COLO668 (cell line): Measurements from ENCODE around the gene ITPR3.

ENCODE experiments used
- DNase-seq: peaks from one replicate; lab custom pipeline; 2025; ENCODE audit not compliant: unreplicated experiment; lab: John Stamatoyannopoulos, UW

The ITPR3 gene

GRCh38 chr6:33620856-33621710 is at the start of gene ITPR3:
TSS of gene ITPR3 (plus strand) at chr6:33621322. CDS start at chr6:33621603, 281 bp downstream.
- peak; percentile 71 for DNase-seq

GRCh38 chr6:33571637-33572316 is 49.3 kb upstream of the ITPR3 start:
- no peak for DNase-seq

GRCh38 chr6:33575211-33575610 is 45.9 kb upstream of the ITPR3 start:
- no peak for DNase-seq

- no peak for DNase-seq
These were observed 44.5 kb upstream of the ITPR3 start for GRCh38 chr6:33576668-33577067.

GRCh38 chr6:33577106-33577535 is 44.0 kb upstream of the ITPR3 start:
- no peak for DNase-seq

- DNase-seq = no peak
These were observed 43.4 kb upstream of the ITPR3 start for GRCh38 chr6:33577718-33578117.

GRCh38 chr6:33578164-33578563 is 43.0 kb upstream of the ITPR3 start:
- DNase-seq = no peak

DNA sequence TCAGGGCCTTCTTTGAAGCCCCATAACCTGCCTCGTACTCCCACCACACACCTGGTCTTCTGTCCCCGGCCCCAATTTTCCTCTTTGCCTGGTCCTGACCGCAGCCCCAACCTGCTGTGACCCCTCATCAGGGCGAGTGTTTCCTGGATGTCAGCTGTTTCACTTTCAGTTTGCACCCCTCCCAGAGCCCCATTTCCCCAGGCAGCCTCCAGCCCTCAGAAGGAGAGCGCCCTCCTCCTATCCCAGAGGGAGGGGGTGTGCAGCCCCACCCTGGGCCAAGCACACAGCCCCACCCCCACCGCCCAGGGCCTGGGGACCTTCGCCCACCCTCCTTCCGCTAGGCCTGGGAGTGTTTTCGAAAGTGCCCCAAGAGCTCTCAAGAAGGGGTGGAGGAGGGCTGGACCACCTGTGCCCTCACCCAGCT is 42.5 kb upstream of the ITPR3 start:
- no peak for DNase-seq

- peak; percentile 80 for DNase-seq
These were observed 41.1 kb upstream of the ITPR3 start, which contains the start of gene BAK1 for GRCh38 chr6:33579828-33580714. TSS of gene BAK1 (minus strand) at chr6:33580276. CDS start at chr6:33577604, 2,672 bp downstream.

DNA sequence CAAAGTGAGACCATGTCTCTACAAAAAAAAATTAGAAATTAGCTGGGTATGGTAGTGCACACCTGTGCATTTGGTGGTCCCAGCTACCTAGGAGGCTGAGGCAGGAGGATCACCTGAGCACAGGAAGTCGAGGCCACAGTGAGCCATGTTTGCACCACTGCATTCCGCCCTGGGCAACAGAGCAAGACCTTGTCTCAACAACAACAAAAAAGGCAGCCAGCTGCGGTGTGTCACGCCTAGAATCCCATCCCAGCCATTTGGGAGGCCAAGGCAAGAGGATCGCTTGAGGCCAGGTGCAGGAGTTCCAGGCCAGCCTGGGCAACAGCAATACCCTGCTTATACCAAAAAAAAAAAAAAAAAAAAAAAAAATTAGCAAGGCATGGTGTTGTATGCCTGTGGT is 39.9 kb upstream of the ITPR3 start:
- no peak for DNase-seq

GRCh38 chr6:33583591-33584155 is 37.4 kb upstream of the ITPR3 start:
- no peak for DNase-seq

GRCh38 chr6:33584700-33585402 is 36.3 kb upstream of the ITPR3 start:
- DNase-seq = no peak

DNA sequence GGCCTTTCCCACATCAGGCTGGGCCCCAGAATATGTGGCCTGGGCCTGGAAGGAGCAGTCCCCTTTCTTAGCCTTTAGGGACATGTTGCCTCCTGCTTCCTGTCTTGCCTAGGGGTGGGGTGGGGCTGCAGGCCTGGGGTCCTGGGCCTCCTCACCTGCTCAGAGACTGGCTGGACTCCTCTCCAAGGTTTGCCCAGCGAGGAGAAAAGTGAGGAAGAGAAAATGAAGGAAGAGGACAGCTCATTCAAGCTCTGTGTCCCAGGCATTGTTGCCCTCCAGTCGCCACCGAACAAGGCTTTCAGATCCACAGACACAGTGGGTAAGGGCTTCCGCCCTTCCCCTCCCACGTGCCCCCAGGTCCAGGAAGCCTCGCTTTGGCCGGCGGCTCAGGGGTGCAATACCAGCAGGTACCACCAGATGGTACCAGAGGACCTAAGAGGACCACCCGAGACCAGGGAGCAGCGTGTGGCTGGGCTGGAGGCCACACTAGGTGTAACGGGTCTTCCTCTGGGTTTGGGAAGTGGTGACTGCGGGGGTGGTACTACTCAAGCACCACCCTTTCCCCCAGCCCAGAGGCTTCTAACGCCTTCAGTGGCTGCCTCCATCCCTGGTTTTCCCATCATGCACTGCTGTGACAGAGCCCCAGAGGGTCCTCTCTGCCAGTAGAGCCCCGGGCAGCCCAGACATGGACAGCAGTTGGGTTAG is 35.6 kb upstream of the ITPR3 start:
- DNase-seq = peak; percentile 71

DNA sequence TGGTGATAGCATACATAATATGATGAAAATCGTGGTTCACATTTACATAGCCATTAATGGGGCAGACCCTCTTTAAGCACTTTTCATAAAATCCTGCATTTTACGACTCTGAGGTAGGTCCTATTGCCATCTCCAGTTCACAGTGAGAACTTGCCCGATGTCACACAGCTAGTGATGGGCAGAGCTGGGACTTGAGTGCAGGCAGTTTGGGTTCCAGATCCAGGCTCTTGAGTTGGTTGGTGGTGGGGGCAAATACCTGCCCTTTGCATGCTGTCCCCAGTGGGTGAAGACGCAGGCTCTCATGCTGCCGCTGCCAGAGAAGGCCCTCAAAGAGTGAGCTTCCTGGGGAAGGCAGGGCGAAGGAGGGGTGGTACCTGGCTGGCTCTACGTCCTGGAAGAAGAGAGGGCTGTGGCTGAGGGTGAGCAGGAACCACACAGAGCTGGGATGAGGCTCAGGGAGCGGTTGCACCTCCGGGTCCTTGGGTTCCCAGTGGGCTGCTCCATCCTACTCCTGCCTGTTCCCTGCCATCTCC is 34.9 kb upstream of the ITPR3 start:
- DNase-seq = no peak

DNA sequence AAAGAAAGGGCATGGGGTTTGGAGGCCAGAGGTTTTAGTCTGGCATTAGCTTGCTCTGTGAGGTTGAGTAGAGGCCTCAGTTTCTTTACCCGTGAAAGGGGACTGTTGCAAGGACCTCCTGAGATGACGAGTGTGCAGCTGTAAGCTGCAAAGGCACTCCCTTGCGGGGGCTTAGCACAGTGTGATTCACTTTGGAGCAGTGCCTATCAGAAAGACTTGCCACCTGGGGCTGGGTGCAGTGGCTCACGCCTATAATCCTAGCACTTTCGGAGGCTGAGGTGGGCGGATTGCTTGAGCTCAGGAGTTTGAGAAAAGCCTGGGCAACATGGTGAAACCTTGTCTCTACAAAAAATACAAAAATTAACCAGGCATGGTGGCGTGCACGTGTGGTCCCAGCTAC is 33.6 kb upstream of the ITPR3 start:
- no peak for DNase-seq

DNA sequence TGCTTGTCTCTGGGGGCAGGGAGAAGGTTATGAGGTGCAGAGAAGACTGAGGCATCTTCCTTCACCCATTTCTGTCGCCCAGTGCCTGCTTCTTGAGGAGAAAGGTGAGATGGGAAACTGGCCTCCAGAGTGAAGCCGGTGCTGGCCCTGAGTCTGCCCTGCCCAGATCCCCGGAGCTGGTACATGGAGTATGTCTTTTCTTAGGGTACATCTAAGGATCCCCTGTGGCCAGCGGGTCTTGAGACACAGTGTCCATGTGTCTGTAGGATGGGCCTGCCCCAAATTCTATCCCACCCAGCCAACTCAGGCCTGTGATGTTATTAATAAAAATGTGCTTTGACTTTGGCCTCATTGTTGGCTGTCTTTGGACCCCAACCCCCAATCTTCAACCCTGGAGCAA is 32.2 kb upstream of the ITPR3 start:
- no peak for DNase-seq

DNA sequence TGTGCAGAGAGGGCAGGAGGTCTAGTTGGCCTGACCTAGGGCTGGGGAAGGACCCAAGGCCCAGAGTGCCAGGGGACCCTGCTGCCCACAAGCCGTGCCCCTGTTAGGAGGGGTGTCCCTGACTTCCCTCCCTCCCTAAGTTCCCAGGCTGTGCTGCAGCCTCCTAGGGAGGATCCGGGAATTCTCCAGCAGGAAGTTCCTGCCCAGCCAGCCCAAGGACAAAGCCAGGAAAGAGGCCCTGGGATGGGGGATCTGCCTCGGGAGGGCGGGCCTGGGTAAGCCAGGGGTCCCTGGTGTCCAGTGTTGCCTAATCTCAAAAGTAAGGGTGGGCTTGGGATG is 31.8 kb upstream of the ITPR3 start:
- no peak for DNase-seq

GRCh38 chr6:33589731-33590530 is 31.2 kb upstream of the ITPR3 start:
- DNase-seq = peak; percentile 74
